Measurements from ENCODE around the gene CHMP4B.

Gene CHMP4B

GRCh38 chr20:33841436-33841799 is 30.3 kb downstream of the CHMP4B start:
- no peak for DNase-seq

- no peak for DNase-seq
Observed at GRCh38 chr20:33842346-33842745, 31.2 kb downstream of the CHMP4B start.

GRCh38 chr20:33843050-33843449 is 31.9 kb downstream of the CHMP4B start:
- no peak for DNase-seq

GRCh38 chr20:33843854-33844253 is 32.7 kb downstream of the CHMP4B start:
- DNase-seq: no peak

GRCh38 chr20:33846291-33846935 is 35.3 kb downstream of the CHMP4B start:
- peak; percentile 40 for DNase-seq

GRCh38 chr20:33847006-33847405 is 35.9 kb downstream of the CHMP4B start:
- DNase-seq: no peak

GRCh38 chr20:33848391-33848790 is 37.2 kb downstream of the CHMP4B start:
- no peak for DNase-seq

- no peak for DNase-seq
Observed at GRCh38 chr20:33850159-33850558, 39.0 kb downstream of the CHMP4B start.

GRCh38 chr20:33851842-33852466 is 40.8 kb downstream of the CHMP4B start:
- DNase-seq: no peak

- no peak for DNase-seq
Observed at GRCh38 chr20:33852626-33853506, 41.7 kb downstream of the CHMP4B start.

- no peak for DNase-seq
Observed at GRCh38 chr20:33853507-33853813, 42.3 kb downstream of the CHMP4B start.

GRCh38 chr20:33857722-33858563 is 46.8 kb downstream of the CHMP4B start:
- DNase-seq: no peak

- DNase-seq: no peak
Observed at GRCh38 chr20:33858666-33859065, 47.5 kb downstream of the CHMP4B start.

GRCh38 chr20:33859157-33859695 is 48.1 kb downstream of the CHMP4B start:
- no peak for DNase-seq

GRCh38 chr20:33859751-33860150 is 48.6 kb downstream of the CHMP4B start:
- no peak for DNase-seq

- DNase-seq: no peak
Observed at GRCh38 chr20:33861458-33861857, 50.3 kb downstream of the CHMP4B start.

- peak; percentile 74 for DNase-seq
Observed at GRCh38 chr20:33862709-33863403, 51.7 kb downstream of the CHMP4B start.

- no peak for DNase-seq
Observed at GRCh38 chr20:33863440-33864323, 52.5 kb downstream of the CHMP4B start.

- no peak for DNase-seq
Observed at GRCh38 chr20:33864324-33864963, 53.3 kb downstream of the CHMP4B start.

- no peak for DNase-seq
Observed at GRCh38 chr20:33865761-33866370, 54.7 kb downstream of the CHMP4B start.

All from fibroblast of skin of back (primary cell).